Spleen (tissue), 11 donors: ENCODE results near the gene MT1A. TPM values are rescaled to one million over a fixed set of nuclear protein-coding genes. Genes with fewer than 3 reads are reported as not detected.
A peak's percentile ranks its signal among the peaks of the same experiment; 100 is the strongest.

Experiments
- DNase-seq: peaks from one replicate; pipeline ENCODE4 v3.0.0-alpha.2; 2020
- H3K27ac ChIP-seq, 8 donors: fragments of 200-600 bp; sonication (generic) in 7 of 8; 1 replicate in 4 of 8; 2 replicates in 4 of 8; pipeline versions ENCODE4 v1.5.0 to v1.8.0; 2016 to 2021; ENCODE audit warnings: inconsistent platforms in 4 of 8, mild to moderate bottlenecking in 4 of 8, moderate library complexity in 1 of 8
- H3K27me3 ChIP-seq, 7 donors: fragments of 200-600 bp; sonication (generic) in 6 of 7; replicated peaks in 1 of 7; 1 replicate in 4 of 7; 2 replicates in 3 of 7; pipeline versions ENCODE4 v1.5.0 to v1.8.0; 2016 to 2021; ENCODE audit warnings: inconsistent platforms in 3 of 7, mild to moderate bottlenecking in 1 of 7
- H3K36me3 ChIP-seq, 6 donors: fragments of 200-600 bp; sonication (generic) in 5 of 6; 1 replicate in 4 of 6; 2 replicates in 2 of 6; pipeline versions ENCODE4 v1.5.0 to v1.8.0; 2016 to 2021; ENCODE audit warnings: inconsistent platforms in 2 of 6
- H3K4me1 ChIP-seq, 6 donors: fragments of 200-600 bp; sonication (generic) in 5 of 6; 1 replicate in 3 of 6; 2 replicates in 3 of 6; pipeline versions ENCODE4 v1.5.0 to v1.8.0; 2016 to 2021; ENCODE audit warnings: inconsistent platforms in 3 of 6
- H3K4me3 ChIP-seq, 8 donors: fragments of 200-600 bp; sonication (generic) in 7 of 8; 1 replicate in 4 of 8; 2 replicates in 4 of 8; pipeline versions ENCODE4 v1.5.0 to v1.8.0; 2016 to 2021; ENCODE audit warnings: inconsistent platforms in 4 of 8, mild to moderate bottlenecking in 4 of 8, moderate library complexity in 2 of 8
- H3K9me3 ChIP-seq, 8 donors: fragments of 200-600 bp; sonication (generic) in 7 of 8; 1 replicate in 4 of 8; 2 replicates in 4 of 8; pipeline versions ENCODE4 v1.5.0 to v1.8.0; 2016 to 2021; ENCODE audit warnings: inconsistent platforms in 4 of 8
- POLR2A ChIP-seq, 3 donors: fragments of 450-650 bp; IDR thresholded peaks; one replicate each; pipeline ENCODE4 v1.5.1; 2017; ENCODE audit warnings: antibody characterized with exemption in 3 of 3, mild to moderate bottlenecking in 1 of 3
- POLR2AphosphoS5 ChIP-seq, 3 donors: sonication (generic); formaldehyde crosslinking; IDR thresholded peaks; one replicate each; pipeline ENCODE4 v1.5.1; 2017; ENCODE audit warnings: antibody characterized with exemption in 3 of 3
- WGBS, 5 donors: extraction: QIAGEN DNeasy Blood & Tissue Kit in 3 of 5; methylation state at CpG; one replicate each; pipeline versions ENCODE4 v1.1.5 to v1.1.7; 2013 to 2018; 5-methylcytosine and 5-hydroxymethylcytosine counted together
- intact Hi-C: fragments of 100-400 bp; cut with DNase I; formaldehyde crosslinking; loops from one replicate; pipeline ENCODE4 v1.15.0; 2023; ENCODE audit warnings: low total_unique reads
- polyA plus RNA-seq, 3 donors: library from polyadenylated mRNA; stranded (reverse); fragments of 200-250 nt; gene quantifications; one replicate each; pipeline ENCODE4 v1.2.1, GENCODE V29; 2013
- total RNA-seq, 7 donors: library from RNA; depleted of rRNA in 3 of 7; stranded (reverse); fragments of >200 nt in 3 of 7; fragmentation: NEBNext Ultra II Directional in 4 of 7; extraction: Animal tissue kit (Norgen Biotek cat#: 25700) in 4 of 7; gene quantifications; one replicate each; pipeline versions ENCODE4 v1.1.0 to v1.2.1, GENCODE V29; 2016 to 2021
- TF ChIP-seq, protein P1 (sequence below), 11 experiments: fragments of 200-600 bp in 7 of 11; fragments of 450-650 bp in 4 of 11; sonication (generic) in 4 of 11; IDR thresholded peaks in 8 of 11; conservative IDR thresholded peaks in 3 of 11; 1 replicate in 7 of 11; 2 replicates in 4 of 11; pipeline versions ENCODE4 v1.4.0 to v1.8.0; 2016 to 2021; ENCODE audit warnings: antibody characterized with exemption in 11 of 11, inconsistent platforms in 4 of 11, mild to moderate bottlenecking in 1 of 11
- donor health status: healthy with polysubstance abuse.
- donor health status: DM: no; HTN: no; CAD: no; lungs with moderate emphysema.
- donor health status: DM: no; HTN: no; CAD: no.
- donor health status: Bipolar disorder and iron deficiency.
- donor health status: healthy.
- donor health status: DM: no; HTN: no; CAD: no.
- donor health status: DM: yes; HTN: yes; CAD: no.

The MT1A gene
- total and polyA plus RNA-seq, 10 donors, result 1.1 to 27.3 (median 5.0) TPM; not detected in 4

DNA sequence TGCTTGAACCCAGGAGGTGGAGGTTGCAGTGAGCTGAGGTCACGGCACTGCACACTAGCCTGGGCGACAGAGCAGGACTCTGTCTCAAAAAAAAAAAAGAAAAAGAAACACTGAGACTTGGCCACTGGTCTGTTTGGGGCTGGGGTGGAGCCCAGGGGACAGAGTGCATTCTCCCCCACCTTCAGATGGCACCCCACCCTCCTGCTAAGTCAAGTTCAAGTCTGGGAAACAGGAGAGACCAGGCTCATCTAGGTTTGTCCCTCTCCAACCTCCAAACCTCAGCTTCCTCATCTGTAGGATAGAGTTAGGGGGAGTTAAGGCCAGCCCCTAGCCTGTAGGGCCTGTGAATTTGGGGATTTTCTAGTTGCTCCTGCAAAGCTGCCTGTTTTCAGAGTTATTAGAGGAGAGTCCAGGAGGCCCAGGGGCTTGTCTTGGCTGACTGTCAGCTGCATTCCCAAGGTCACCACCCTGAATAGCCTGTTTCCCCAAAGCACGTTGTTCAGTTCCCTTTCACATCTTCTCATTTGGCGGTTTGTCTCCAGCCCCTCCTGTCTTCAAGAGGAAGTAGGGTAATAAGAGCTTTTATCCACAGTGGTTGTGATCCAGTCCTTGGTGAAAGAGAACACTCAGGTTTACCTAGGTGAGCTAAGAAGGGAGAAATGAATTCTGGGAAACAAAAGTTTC lies 46.9 kb upstream of the MT1A start:
- TF ChIP-seq, protein P1, sequence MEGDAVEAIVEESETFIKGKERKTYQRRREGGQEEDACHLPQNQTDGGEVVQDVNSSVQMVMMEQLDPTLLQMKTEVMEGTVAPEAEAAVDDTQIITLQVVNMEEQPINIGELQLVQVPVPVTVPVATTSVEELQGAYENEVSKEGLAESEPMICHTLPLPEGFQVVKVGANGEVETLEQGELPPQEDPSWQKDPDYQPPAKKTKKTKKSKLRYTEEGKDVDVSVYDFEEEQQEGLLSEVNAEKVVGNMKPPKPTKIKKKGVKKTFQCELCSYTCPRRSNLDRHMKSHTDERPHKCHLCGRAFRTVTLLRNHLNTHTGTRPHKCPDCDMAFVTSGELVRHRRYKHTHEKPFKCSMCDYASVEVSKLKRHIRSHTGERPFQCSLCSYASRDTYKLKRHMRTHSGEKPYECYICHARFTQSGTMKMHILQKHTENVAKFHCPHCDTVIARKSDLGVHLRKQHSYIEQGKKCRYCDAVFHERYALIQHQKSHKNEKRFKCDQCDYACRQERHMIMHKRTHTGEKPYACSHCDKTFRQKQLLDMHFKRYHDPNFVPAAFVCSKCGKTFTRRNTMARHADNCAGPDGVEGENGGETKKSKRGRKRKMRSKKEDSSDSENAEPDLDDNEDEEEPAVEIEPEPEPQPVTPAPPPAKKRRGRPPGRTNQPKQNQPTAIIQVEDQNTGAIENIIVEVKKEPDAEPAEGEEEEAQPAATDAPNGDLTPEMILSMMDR (IDR thresholded peaks at IDR 0.05 in 8 of 11, conservative IDR thresholded peaks at IDR 0.05 in 3 of 11), result no peak
- no peak for TF ChIP-seq POLR2A (IDR thresholded peaks at IDR 0.05)
- peaks cover 8 to 16% (median 13%) of the 10 kb centered on the region in 6 donors for H3K4me1 ChIP-seq
- DNase-seq, result no peak
- H3K36me3 ChIP-seq, result no peaks in the 10 kb centered on the region
- H3K9me3 ChIP-seq, result peaks cover 0 to 6% (median 0%) of the 10 kb centered on the region in 8 donors
- no peak overlapping the region for H3K27ac ChIP-seq
- 41 to 48% (median 46%) methylated on average over 4 of the region's 4 CpGs for WGBS, 5 donors
- no peak overlapping the region for H3K4me3 ChIP-seq
- H3K27me3 ChIP-seq, result peaks cover 0 to 44% (median 23%) of the 10 kb centered on the region in 7 donors
- intact Hi-C loops, result no loop called here

DNA sequence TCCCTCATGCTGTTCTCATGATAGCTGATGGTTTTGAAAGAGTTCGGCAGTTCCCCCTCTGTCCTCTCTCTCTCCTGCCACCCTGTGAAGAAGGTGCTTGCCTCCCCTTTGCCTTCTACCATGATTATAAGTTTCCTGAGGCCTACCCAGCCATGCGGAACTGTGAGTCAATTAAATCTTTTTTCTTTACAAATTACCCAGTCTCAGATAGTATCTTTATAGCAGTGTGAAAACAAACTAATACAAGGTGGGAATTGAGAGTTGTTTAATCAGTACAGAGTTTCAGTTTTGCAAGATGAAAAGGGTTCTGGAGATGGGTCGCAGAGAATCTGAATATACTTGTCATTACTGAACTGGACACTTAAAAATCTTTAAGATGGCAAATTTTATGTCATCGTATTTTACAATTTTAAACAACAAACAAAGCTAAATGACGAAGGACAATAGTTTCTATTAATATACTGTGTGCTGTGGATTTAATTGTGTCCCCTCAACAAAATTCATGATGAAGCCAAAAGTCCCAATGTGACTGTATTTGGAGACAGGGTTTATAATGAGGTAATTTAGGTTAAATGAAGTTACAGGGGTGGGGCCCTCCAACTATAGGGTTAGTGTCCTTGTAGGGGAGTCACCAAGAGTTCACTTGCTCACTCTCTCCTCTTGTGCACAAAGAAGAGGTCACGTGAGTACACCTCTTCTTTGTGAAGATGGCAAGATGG lies 44.7 kb upstream of the MT1A start:
- DNase-seq, result no peak
- TF ChIP-seq, protein P1 (IDR thresholded peaks at IDR 0.05 in 8 of 11, conservative IDR thresholded peaks at IDR 0.05 in 3 of 11), result no peak
- TF ChIP-seq POLR2A (IDR thresholded peaks at IDR 0.05) (no peak), POLR2AphosphoS5 (IDR thresholded peaks at IDR 0.05) (no peak)
- Histone ChIP-seq H3K4me3 (no peak overlapping the region), H3K27me3 (peaks cover 0 to 29% (median 20%) of the 10 kb centered on the region in 7 donors), H3K27ac (no peak overlapping the region), H3K9me3 (peaks cover 0 to 6% (median 0%) of the 10 kb centered on the region in 8 donors), H3K4me1 (peaks cover 8 to 15% (median 12%) of the 10 kb centered on the region in 6 donors), H3K36me3 (no peaks in the 10 kb centered on the region)
- intact Hi-C loops, result no loop called here
- WGBS, 5 donors, result 72 to 93% (median 87%) methylated on average over 6 of the region's 6 CpGs

DNA sequence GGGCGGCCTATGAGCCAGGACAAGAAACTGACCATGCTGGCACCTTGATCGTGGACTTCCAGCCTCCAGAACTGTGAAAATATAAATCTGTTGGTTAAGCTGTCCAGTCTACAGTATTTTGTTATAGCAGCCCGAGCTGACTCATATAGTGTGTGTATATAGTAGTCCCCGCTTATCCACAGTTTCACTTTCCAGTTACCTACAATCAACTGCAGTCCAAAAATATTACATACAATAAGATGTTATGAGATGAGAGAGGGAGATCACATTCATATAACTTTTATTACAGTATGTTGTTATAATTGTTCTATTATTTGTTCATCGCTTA lies 44.2 kb upstream of the MT1A start:
- TF ChIP-seq, protein P1 (IDR thresholded peaks at IDR 0.05 in 8 of 11, conservative IDR thresholded peaks at IDR 0.05 in 3 of 11), result no peak
- TF ChIP-seq POLR2A (IDR thresholded peaks at IDR 0.05) (no peak), POLR2AphosphoS5 (IDR thresholded peaks at IDR 0.05) (no peak)
- no peak overlapping the region for H3K27ac ChIP-seq
- 79 to 98% (median 91%) methylated on average over 5 of the region's 5 CpGs for WGBS, 5 donors
- intact Hi-C loops, result no loop called here
- peaks cover 0 to 6% (median 0%) of the 10 kb centered on the region in 8 donors for H3K9me3 ChIP-seq
- no peak for DNase-seq
- no peak overlapping the region for H3K4me3 ChIP-seq
- H3K4me1 ChIP-seq, result peaks cover 5 to 9% (median 7%) of the 10 kb centered on the region in 6 donors
- peaks cover 0 to 24% (median 14%) of the 10 kb centered on the region in 7 donors for H3K27me3 ChIP-seq
- no peaks in the 10 kb centered on the region for H3K36me3 ChIP-seq

DNA sequence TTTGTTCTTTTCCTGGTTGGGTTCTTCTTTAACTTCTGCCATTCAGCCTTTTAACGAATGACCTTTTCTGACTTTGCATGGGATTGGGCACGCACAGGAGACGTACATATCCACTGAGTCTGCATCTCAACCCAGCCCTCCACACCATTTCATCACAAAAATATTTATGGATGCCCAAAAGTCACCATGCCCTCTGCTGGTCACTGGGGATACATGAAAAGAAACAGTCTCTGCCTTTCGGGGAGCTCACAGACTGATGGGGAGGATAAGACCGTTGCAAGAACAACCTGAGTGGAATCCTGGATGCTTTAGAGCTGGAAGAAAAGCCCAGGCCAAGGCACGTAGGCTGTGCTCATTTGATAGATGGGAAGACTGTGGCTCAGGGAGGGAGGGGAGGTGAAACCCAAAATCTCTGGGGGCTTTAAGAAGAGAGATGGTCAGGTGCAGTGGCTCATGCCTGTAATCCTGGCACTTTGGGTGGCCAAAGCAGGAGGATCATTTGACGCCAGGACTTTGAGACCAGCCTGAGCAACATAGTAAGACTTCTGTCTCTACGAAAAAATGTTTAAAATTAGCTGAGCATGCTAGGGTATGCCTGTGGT lies 38.0 kb upstream of the MT1A start:
- intact Hi-C loops, result loop anchor here (10.0 kb wide), 2 partner anchors 84 to 86 kb away; partner anchors contain the start of gene MT1X
- 28 to 38% (median 35%) methylated on average over 8 of the region's 8 CpGs for WGBS, 5 donors
- no peaks in the 10 kb centered on the region for H3K9me3 ChIP-seq
- no peak overlapping the region for H3K4me3 ChIP-seq
- no peaks in the 10 kb centered on the region for H3K36me3 ChIP-seq
- peaks cover 0 to 15% (median 0%) of the 10 kb centered on the region in 7 donors for H3K27me3 ChIP-seq
- no peak for DNase-seq
- H3K4me1 ChIP-seq, result peaks cover 0 to 9% (median 0%) of the 10 kb centered on the region in 6 donors
- TF ChIP-seq POLR2AphosphoS5 (IDR thresholded peaks at IDR 0.05), result no peak
- TF ChIP-seq, protein P1 (IDR thresholded peaks at IDR 0.05 in 8 of 11, conservative IDR thresholded peaks at IDR 0.05 in 3 of 11), result peak; percentile 5 to 66 (median 60)
- no peak overlapping the region for H3K27ac ChIP-seq
